H1 (cell line): ENCODE data around the gene VARS2. TPM values are rescaled to one million over a fixed set of nuclear protein-coding genes. Genes with fewer than 3 reads are reported as not detected.

Source experiments
- CTCF ChIA-PET: fragments of 300-600 bp; sonication (Branson Sonifier 250); formaldehyde crosslinking; loops from one replicate; lab custom pipeline; 2021; ENCODE audit not compliant: partially characterized antibody; lab: Charles Lee
- POLR2A ChIA-PET: fragments of 300-600 bp; sonication (Branson Sonifier 250); formaldehyde crosslinking; loops from one replicate; lab custom pipeline; 2021; ENCODE audit warnings: inconsistent platforms; ENCODE audit not compliant: partially characterized antibody; lab: Charles Lee
- DNase-seq, 2 experiments: peaks; one replicate each; pipeline versions ENCODE4 v3.0.0 to v3.0.0-alpha.2; 2010 to 2022; ENCODE audit warnings: low spot score in 2 of 2, low read depth in 1 of 2, mixed read lengths in 1 of 2
- FAIRE-seq: peaks from 2 replicates; lab custom pipeline; 2011; peaks lifted over from hg19 to GRCh38; lab: Jason Lieb, UNC
- H2AFZ ChIP-seq: 2 replicates; pipeline ENCODE4 v1.8.1; 2012; ENCODE audit warnings: low read length, inconsistent platforms
- H2AK5ac ChIP-seq: 2 replicates; pipeline ENCODE4 v1.6.1; 2013; ENCODE audit warnings: low read depth, low read length
- H2BK120ac ChIP-seq: replicated peaks from 2 replicates; pipeline ENCODE3; 2013; ENCODE audit warnings: low read depth, low read length, inconsistent platforms
- H2BK12ac ChIP-seq: 2 replicates; pipeline ENCODE4 v1.6.1; 2013; ENCODE audit warnings: low read depth, low read length
- H2BK15ac ChIP-seq: 2 replicates; pipeline ENCODE4 v1.6.1; 2013; ENCODE audit warnings: low read length
- H2BK20ac ChIP-seq: 2 replicates; pipeline ENCODE4 v1.6.1; 2013; ENCODE audit warnings: low read length
- H2BK5ac ChIP-seq: 2 replicates; pipeline ENCODE4 v1.6.1; 2013; ENCODE audit warnings: low read depth, low read length
- H3K14ac ChIP-seq: 2 replicates; pipeline ENCODE4 v1.6.1; 2013; ENCODE audit warnings: inconsistent platforms; ENCODE audit not compliant: insufficient read length
- H3K18ac ChIP-seq: 2 replicates; pipeline ENCODE4 v1.6.1; 2013; ENCODE audit warnings: low read length; ENCODE audit errors: extremely low read depth
- H3K23ac ChIP-seq: 2 replicates; pipeline ENCODE4 v1.6.1; 2013; ENCODE audit warnings: inconsistent platforms; ENCODE audit not compliant: insufficient read length
- H3K23me2 ChIP-seq: 2 replicates; pipeline ENCODE4 v1.6.1; 2013; ENCODE audit warnings: low read depth, low read length
- H3K27ac ChIP-seq: 2 replicates; pipeline ENCODE4 v1.6.1; 2011; ENCODE audit warnings: low read depth, low read length, inconsistent platforms
- H3K27me3 ChIP-seq, 4 experiments: replicated peaks in 1 of 4; 1 replicate in 1 of 4; 2 replicates in 3 of 4; pipeline versions ENCODE4 v1.6.1 to v1.8.1; 2011 to 2013; ENCODE audit warnings: low read length in 3 of 4, mild to moderate bottlenecking in 3 of 4, inconsistent platforms in 2 of 4, mixed read lengths in 2 of 4, moderate library complexity in 1 of 4; ENCODE audit not compliant: control insufficient read depth in 3 of 4, insufficient read depth in 3 of 4; ENCODE audit errors: extremely low read depth in 1 of 4
- H3K36me3 ChIP-seq, 4 experiments: 2 replicates each; pipeline versions ENCODE4 v1.6.1 to v1.8.1; 2011 to 2013; ENCODE audit warnings: mild to moderate bottlenecking in 4 of 4, low read length in 3 of 4, moderate library complexity in 2 of 4, control low read depth in 1 of 4, inconsistent platforms in 1 of 4; ENCODE audit not compliant: insufficient read depth in 4 of 4, control insufficient read depth in 2 of 4
- H3K4ac ChIP-seq: replicated peaks from 2 replicates; pipeline ENCODE3; 2013; ENCODE audit warnings: low read length, low read depth, mixed read lengths, inconsistent platforms; ENCODE audit not compliant: insufficient read length
- H3K4me1 ChIP-seq, 4 experiments: replicated peaks in 1 of 4; 1 replicate in 1 of 4; 2 replicates in 3 of 4; pipeline versions ENCODE4 v1.6.1 to v1.8.1; 2011 to 2013; ENCODE audit warnings: low read length in 3 of 4, inconsistent platforms in 2 of 4, mixed read lengths in 1 of 4; ENCODE audit not compliant: insufficient read depth in 4 of 4, control insufficient read depth in 3 of 4
- H3K4me2 ChIP-seq, 2 experiments: 2 replicates each; pipeline versions ENCODE4 v1.6.1 to v1.8.1; 2011 to 2013; ENCODE audit warnings: low read depth in 2 of 2, low read length in 2 of 2, control low read depth in 1 of 2, inconsistent platforms in 1 of 2, mild to moderate bottlenecking in 1 of 2; ENCODE audit not compliant: insufficient read depth in 1 of 2
- H3K4me3 ChIP-seq, 4 experiments: fragments of 200-600, 300-600 bp in 1 of 4; sonication (generic), shearing (Covaris generic), sonication (Bioruptor Twin) in 1 of 4; 2 replicates each; pipeline versions ENCODE4 v1.5.1 to v1.8.1; 2011 to 2016; ENCODE audit warnings: low read length in 4 of 4, low read depth in 3 of 4, control low read depth in 2 of 4, inconsistent platforms in 2 of 4, mild to moderate bottlenecking in 2 of 4, mixed read lengths in 1 of 4, moderate library complexity in 1 of 4; ENCODE audit not compliant: insufficient read depth in 2 of 4; ENCODE audit errors: extremely low read depth in 1 of 4
- H3K56ac ChIP-seq: replicated peaks from 2 replicates; pipeline ENCODE3; 2013; ENCODE audit warnings: low read depth, mild to moderate bottlenecking, mixed read lengths, low read length, inconsistent platforms; ENCODE audit not compliant: insufficient read length
- H3K79me1 ChIP-seq: 2 replicates; pipeline ENCODE4 v1.6.1; 2013; ENCODE audit warnings: low read depth, low read length, control low read depth
- H3K79me2 ChIP-seq, 2 experiments: 2 replicates each; pipeline versions ENCODE4 v1.6.1 to v1.8.1; 2012 to 2013; ENCODE audit warnings: low read length in 2 of 2, mild to moderate bottlenecking in 2 of 2, inconsistent platforms in 1 of 2; ENCODE audit not compliant: insufficient read depth in 2 of 2, control insufficient read depth in 1 of 2
- H3K9ac ChIP-seq, 4 experiments: replicated peaks in 1 of 4; 1 replicate in 1 of 4; 2 replicates in 3 of 4; pipeline versions ENCODE4 v1.6.1 to v1.8.1; 2011 to 2013; ENCODE audit warnings: low read depth in 3 of 4, low read length in 3 of 4, control low read depth in 2 of 4, mild to moderate bottlenecking in 2 of 4, moderate library complexity in 2 of 4, inconsistent platforms in 1 of 4; ENCODE audit errors: extremely low read depth in 1 of 4
- H3K9me3 ChIP-seq, 2 experiments: 2 replicates each; pipeline versions ENCODE4 v1.6.1 to v1.8.1; 2012 to 2013; ENCODE audit warnings: mild to moderate bottlenecking in 2 of 2, moderate library complexity in 2 of 2, control low read depth in 1 of 2, inconsistent platforms in 1 of 2, low read depth in 1 of 2, low read length in 1 of 2, mixed read lengths in 1 of 2; ENCODE audit not compliant: insufficient read depth in 2 of 2
- H4K20me1 ChIP-seq, 2 experiments: replicated peaks in 1 of 2; 2 replicates each; pipeline versions ENCODE3 to v1.8.1; 2011 to 2013; ENCODE audit warnings: inconsistent platforms in 2 of 2, low read length in 2 of 2, mild to moderate bottlenecking in 1 of 2; ENCODE audit not compliant: insufficient read depth in 2 of 2, control insufficient read depth in 1 of 2
- H4K5ac ChIP-seq: 2 replicates; pipeline ENCODE4 v1.6.1; 2013; ENCODE audit warnings: low read length, low read depth, mixed read lengths, inconsistent platforms; ENCODE audit not compliant: insufficient read length
- H4K8ac ChIP-seq: 2 replicates; pipeline ENCODE4 v1.8.0; 2013; ENCODE audit warnings: mild to moderate bottlenecking, moderate library complexity, low read length, inconsistent platforms; ENCODE audit not compliant: insufficient read depth; ENCODE audit errors: extremely low read depth
- H4K91ac ChIP-seq: replicated peaks from 2 replicates; pipeline ENCODE3; 2013; ENCODE audit warnings: low read length, mixed read lengths, inconsistent platforms; ENCODE audit not compliant: insufficient read length
- ASH2L ChIP-seq: fragments of 200-600, 300-600 bp; sonication (generic); IDR thresholded peaks from one replicate; pipeline ENCODE4 v1.7.1; 2017; ENCODE audit warnings: low read length
- BACH1 ChIP-seq: IDR thresholded peaks from 2 replicates; pipeline ENCODE4 v1.6.1; 2012; ENCODE audit warnings: low read length, improper control_type of control experiment
- CEBPB ChIP-seq: IDR thresholded peaks from 2 replicates; pipeline ENCODE4 v1.6.1; 2012; ENCODE audit warnings: low read depth, low read length
- EGR1 ChIP-seq: IDR thresholded peaks from 2 replicates; pipeline ENCODE4 v1.6.1; 2011; ENCODE audit warnings: low read depth, low read length, borderline replicate concordance
- EZH2 ChIP-seq: fragments of 200-600 bp; sonication (generic); IDR thresholded peaks from 2 replicates; pipeline ENCODE4 v1.7.1; 2012; ENCODE audit warnings: low read depth, mild to moderate bottlenecking, moderate library complexity, low read length, inconsistent platforms; ENCODE audit not compliant: severe bottlenecking
- FOSL1 ChIP-seq: IDR thresholded peaks from 2 replicates; pipeline ENCODE4 v1.6.1; 2011; ENCODE audit warnings: mild to moderate bottlenecking, low read depth, low read length, moderate library complexity; ENCODE audit not compliant: insufficient read depth
- HDAC2 ChIP-seq, 2 experiments: fragments of 300-600 bp in 1 of 2; sonication (generic) in 1 of 2; IDR thresholded peaks; 2 replicates each; pipeline ENCODE4 v1.6.1; 2011 to 2012; ENCODE audit warnings: low read depth in 2 of 2, low read length in 2 of 2, mild to moderate bottlenecking in 2 of 2, moderate library complexity in 2 of 2, borderline replicate concordance in 1 of 2, inconsistent platforms in 1 of 2
- JUN ChIP-seq: IDR thresholded peaks from 2 replicates; pipeline ENCODE4 v1.6.1; 2011; ENCODE audit warnings: low read depth, mild to moderate bottlenecking, improper control_type of control experiment, low read length
- NANOG ChIP-seq: IDR thresholded peaks from 2 replicates; pipeline ENCODE4 v1.6.1; 2011; ENCODE audit warnings: low read length, low read depth, mild to moderate bottlenecking, inconsistent platforms; ENCODE audit not compliant: insufficient read depth, poor library complexity, severe bottlenecking
- POLR2A ChIP-seq, 2 experiments: IDR thresholded peaks; 1 replicate in 1 of 2; 2 replicates in 1 of 2; pipeline ENCODE4 v1.6.1; 2011; ENCODE audit warnings: low read depth in 2 of 2, low read length in 2 of 2, mild to moderate bottlenecking in 2 of 2; ENCODE audit errors: control extremely low read depth in 1 of 2
- SIN3A ChIP-seq, 2 experiments: IDR thresholded peaks in 1 of 2; conservative IDR thresholded peaks in 1 of 2; 2 replicates each; pipeline ENCODE4 v1.6.1; 2011 to 2012; ENCODE audit warnings: low read length in 2 of 2, improper control_type of control experiment in 1 of 2, low read depth in 1 of 2, mild to moderate bottlenecking in 1 of 2
- TCF12 ChIP-seq: IDR thresholded peaks from 2 replicates; pipeline ENCODE4 v1.6.1; 2011; ENCODE audit warnings: low read depth, mild to moderate bottlenecking, low read length
- ZNF274 ChIP-seq: IDR thresholded peaks from 2 replicates; pipeline ENCODE4 v1.7.0; 2012; ENCODE audit warnings: low read length, borderline replicate concordance; ENCODE audit errors: extremely low read depth
- WGBS, 2 experiments: shearing (Covaris generic) in 1 of 2; methylation state at CpG; one replicate each; pipeline versions ENCODE4 v1.1.6 to v1.1.7; 2013 to 2015; ENCODE audit warnings: low lambda C conversion rate in 2 of 2, mixed read lengths in 2 of 2, inconsistent platforms in 1 of 2, low coverage in 1 of 2, missing lambda C conversion rate in 1 of 2; ENCODE audit not compliant: insufficient replicate concordance in 2 of 2, insufficient coverage in 1 of 2, insufficient read length in 1 of 2; ENCODE audit errors: extremely low coverage in 1 of 2, missing lambda C conversion rate in 1 of 2; 5-methylcytosine and 5-hydroxymethylcytosine counted together
- polyA plus RNA-seq, 7 experiments: library from polyadenylated mRNA; depleted of rRNA in 3 of 7; stranded (reverse) in 5 of 7; unstranded in 2 of 7; fragments of >200 nt in 5 of 7; fragments of 200-250 nt in 2 of 7; gene quantifications; 1 replicate in 5 of 7; 2 replicates in 1 of 7; 4 replicates in 1 of 7; pipeline versions ENCODE4 v1.2.1 to v1.2.3, GENCODE V29; 2011 to 2013; ENCODE audit warnings: missing spikeins in 2 of 7, mixed read lengths in 2 of 7
- total RNA-seq: library from RNA; stranded (reverse); fragmentation: NEBNext Ultra II Directional; extraction: Animal tissue kit (Norgen Biotek cat#: 25700); gene quantifications from 2 replicates; pipeline ENCODE4 v1.2.1, GENCODE V29; 2021
- TF ChIP-seq, protein P1 (sequence below): IDR thresholded peaks from 2 replicates; pipeline ENCODE4 v1.6.1; 2012; ENCODE audit warnings: inconsistent platforms

The VARS2 gene
- total and polyA plus RNA-seq, 2 of the 8 experiments (the other 6 are each of a cell fraction or from before 2014, with no cell fraction given): 26.8 to 47.7 TPM

DNA sequence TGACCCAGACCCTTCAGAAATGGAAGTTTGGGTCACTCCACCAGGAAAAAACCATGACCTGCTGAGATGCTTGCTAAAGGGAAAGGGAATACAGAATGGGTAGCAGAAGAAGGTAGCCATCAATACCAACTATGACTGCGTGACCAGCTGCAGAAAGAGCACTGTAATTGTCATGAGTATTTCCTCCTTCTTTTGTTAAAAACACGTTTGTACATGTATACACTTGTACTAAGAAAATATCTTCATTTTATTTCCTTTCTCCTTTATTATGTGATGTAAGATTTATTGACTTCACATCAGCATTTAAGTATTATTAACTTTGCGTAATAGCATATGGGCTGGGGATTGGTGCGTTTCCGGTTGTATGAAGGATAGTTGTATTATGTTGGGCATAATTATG, 56.9 kb downstream of the VARS2 start:
- H4K91ac ChIP-seq: no peak overlapping the region
- H3K79me1 ChIP-seq: no peaks in the 10 kb centered on the region
- H3K23ac ChIP-seq: no peak overlapping the region
- WGBS, 2 experiments: 91% methylated on average over 5 of the region's 5 CpGs; no CpG with 5 or more reads in 1 of the 2 experiments
- H2AK5ac ChIP-seq: no peak overlapping the region
- ChIA-PET CTCF (no interaction called here), POLR2A (no interaction called here)
- no peak overlapping the region for H3K56ac ChIP-seq
- H3K36me3 ChIP-seq: no peaks in the 10 kb centered on the region
- H2AFZ ChIP-seq: no peak overlapping the region
- no peak overlapping the region for H3K4me3 ChIP-seq
- H3K4me1 ChIP-seq: peaks cover 0 to 4% (median 0%) of the 10 kb centered on the region in 4 experiments; a peak in 1 of 7 replicates
- no peak overlapping the region for H2BK120ac ChIP-seq
- DNase-seq (no peak), FAIRE-seq (no peak)
- H3K27me3 ChIP-seq: no peaks in the 10 kb centered on the region
- no peaks in the 10 kb centered on the region for H3K23me2 ChIP-seq
- H3K9ac ChIP-seq: no peak overlapping the region
- H3K4ac ChIP-seq: no peak overlapping the region
- H3K18ac ChIP-seq: no peak overlapping the region
- no peak overlapping the region for H4K8ac ChIP-seq
- no peak overlapping the region for H4K5ac ChIP-seq
- H2BK12ac ChIP-seq: no peak overlapping the region
- no peak overlapping the region for H2BK15ac ChIP-seq
- no peak overlapping the region for H3K14ac ChIP-seq
- no peaks in the 10 kb centered on the region for H3K79me2 ChIP-seq
- no peaks in the 10 kb centered on the region for H4K20me1 ChIP-seq
- no peak overlapping the region for H2BK5ac ChIP-seq
- no peak overlapping the region for H3K27ac ChIP-seq
- no peak overlapping the region for H3K4me2 ChIP-seq
- no peak overlapping the region for H2BK20ac ChIP-seq
- no peaks in the 10 kb centered on the region for H3K9me3 ChIP-seq
- no peak for TF ChIP-seq ZNF274
- TF ChIP-seq ASH2L: no peak
- TF ChIP-seq EGR1: no peak
- no peak for TF ChIP-seq BACH1
- TF ChIP-seq TCF12: no peak
- TF ChIP-seq JUN: no peak
- TF ChIP-seq NANOG: no peak
- no peak for TF ChIP-seq CEBPB
- no peak for TF ChIP-seq HDAC2 (IDR thresholded peaks at IDR 0.05; ENCODE audit: borderline replicate concordance in 1 of 2, low read depth in 2 of 2, low read length in 2 of 2)
- TF ChIP-seq SIN3A (conservative IDR thresholded peaks at IDR 0.05 in 1 of 2, IDR thresholded peaks at IDR 0.05 in 1 of 2; ENCODE audit: low read depth in 1 of 2, low read length in 2 of 2): no peak
- TF ChIP-seq POLR2A (IDR thresholded peaks at IDR 0.05; ENCODE audit: control extremely low read depth in 1 of 2, low read depth in 2 of 2, low read length in 2 of 2): no peak
- no peak for TF ChIP-seq EZH2
- no peak for TF ChIP-seq FOSL1
- TF ChIP-seq, protein P1, sequence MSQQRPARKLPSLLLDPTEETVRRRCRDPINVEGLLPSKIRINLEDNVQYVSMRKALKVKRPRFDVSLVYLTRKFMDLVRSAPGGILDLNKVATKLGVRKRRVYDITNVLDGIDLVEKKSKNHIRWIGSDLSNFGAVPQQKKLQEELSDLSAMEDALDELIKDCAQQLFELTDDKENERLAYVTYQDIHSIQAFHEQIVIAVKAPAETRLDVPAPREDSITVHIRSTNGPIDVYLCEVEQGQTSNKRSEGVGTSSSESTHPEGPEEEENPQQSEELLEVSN: no peak
